DMS 273 treated with DMSO at 0.1 percent for 48 hours (cell line): ENCODE data around the gene DPF1.

ENCODE experiments used
- DNase-seq: peaks from one replicate; lab custom pipeline; 2025; lab: John Stamatoyannopoulos, UW

The DPF1 gene

GRCh38 chr19:38163419-38164290 lies 60.4 kb downstream of the DPF1 start:
- no peak for DNase-seq

- DNase-seq: no peak
These were observed 61.4 kb downstream of the DPF1 start for GRCh38 chr19:38162632-38163031.

- DNase-seq: no peak
These were observed 61.9 kb downstream of the DPF1 start for GRCh38 chr19:38162094-38162493.
